NCI-H774 (cell line): ENCODE measurements around the gene EFS.
"Not testable (repeated sequence)": the region's sequence is repeated elsewhere in the genome, so short reads cannot be mapped to it uniquely, and the experiment has no call there.

Experiments
- DNase-seq: peaks from one replicate; lab custom pipeline; 2025; lab: John Stamatoyannopoulos, UW

EFS gene

GRCh38 chr14:23326491-23327332 is 38.3 kb downstream of the EFS start:
- no peak for DNase-seq

- DNase-seq: not testable (repeated sequence)
Observed at GRCh38 chr14:23325746-23326145, 39.2 kb downstream of the EFS start.

GRCh38 chr14:23324993-23325392 is 40.0 kb downstream of the EFS start:
- DNase-seq: no peak

- no peak for DNase-seq
Observed at GRCh38 chr14:23324455-23324846, 40.5 kb downstream of the EFS start.

GRCh38 chr14:23323838-23324454 is 41.0 kb downstream of the EFS start:
- no peak for DNase-seq

GRCh38 chr14:23322568-23323517 is 42.1 kb downstream of the EFS start:
- DNase-seq: no peak

- peak; percentile 29 for DNase-seq
Observed at GRCh38 chr14:23321572-23322547, 43.1 kb downstream of the EFS start.

GRCh38 chr14:23320584-23321571 is 44.1 kb downstream of the EFS start, which contains the start of gene PABPN1:
Gene PABPN1, plus strand, starts transcription at chr14:23321457. Its CDS starts 13 bp downstream, at chr14:23321470.
- peak; percentile 100 for DNase-seq

- no peak for DNase-seq
Observed at GRCh38 chr14:23319746-23320583, 45.0 kb downstream of the EFS start.

- DNase-seq: no peak
Observed at GRCh38 chr14:23316300-23316699, 48.7 kb downstream of the EFS start.

GRCh38 chr14:23310546-23310945 is 54.4 kb downstream of the EFS start:
- no peak for DNase-seq

- no peak for DNase-seq
Observed at GRCh38 chr14:23308721-23309445, 56.1 kb downstream of the EFS start.

- DNase-seq: no peak
Observed at GRCh38 chr14:23307687-23308644, 57.0 kb downstream of the EFS start.

- DNase-seq: no peak
Observed at GRCh38 chr14:23307146-23307530, 57.8 kb downstream of the EFS start.

- peak; percentile 85 for DNase-seq
Observed at GRCh38 chr14:23306412-23307145, 58.4 kb downstream of the EFS start, which contains the start of gene BCL2L2. Gene BCL2L2, plus strand, starts transcription at chr14:23306833. Its CDS starts 935 bp downstream, at chr14:23307768.
